ENCODE data around the gene CD19.

GRCh38 chr16:28910086-28911031 lies 21.4 kb upstream of the CD19 start:
- no peak for TF ChIP-seq POLR2A (IDR thresholded peaks at IDR 0.05; ENCODE audit: low read length)
- TF ChIP-seq GATA1 (IDR thresholded peaks at IDR 0.05; ENCODE audit: low read depth, low read length), result no peak

All from erythroblast (primary cell).